RWPE1 (cell line): Measurements from ENCODE around the gene MARCHF3.

Experiments used
- CTCF ChIA-PET: fragments of 350-600 bp; sonication (Branson Sonifier 250); formaldehyde crosslinking; extraction: SDS; loops from one replicate; lab custom pipeline; 2021; lab: Yijun Ruan, JAX
- POLR2A ChIA-PET: fragments of 400-600 bp; formaldehyde crosslinking; extraction: SDS; loops from one replicate; lab custom pipeline; 2020; ENCODE audit warnings: antibody characterized with exemption; ENCODE audit not compliant: low non-redundant PET; lab: Yijun Ruan, JAX
- DNase-seq: peaks from one replicate; pipeline ENCODE4 v3.0.0; 2012; ENCODE audit warnings: low spot score
- H3K27ac ChIP-seq: fragments of 450-650 bp; 2 replicates; pipeline ENCODE4 v1.5.1; 2017
- TF ChIP-seq, protein P1 (sequence below): fragments of 450-650 bp; conservative IDR thresholded peaks from 2 replicates; pipeline ENCODE4 v1.5.1; 2017; ENCODE audit warnings: low read depth, mild to moderate bottlenecking

Gene MARCHF3

GRCh38 chr5:126852841-126853271, 177.5 kb downstream of the MARCHF3 start:
- H3K27ac ChIP-seq: no peak overlapping the region
- POLR2A ChIA-PET: no interaction called here
- no peak for DNase-seq
- CTCF ChIA-PET: interaction anchor here (0.6 to 0.8 kb wide), 2 partner anchors 17 to 154 kb away, joined by 4 to 6 read pairs; no protein-coding TSS in a partner anchor
- TF ChIP-seq, protein P1, sequence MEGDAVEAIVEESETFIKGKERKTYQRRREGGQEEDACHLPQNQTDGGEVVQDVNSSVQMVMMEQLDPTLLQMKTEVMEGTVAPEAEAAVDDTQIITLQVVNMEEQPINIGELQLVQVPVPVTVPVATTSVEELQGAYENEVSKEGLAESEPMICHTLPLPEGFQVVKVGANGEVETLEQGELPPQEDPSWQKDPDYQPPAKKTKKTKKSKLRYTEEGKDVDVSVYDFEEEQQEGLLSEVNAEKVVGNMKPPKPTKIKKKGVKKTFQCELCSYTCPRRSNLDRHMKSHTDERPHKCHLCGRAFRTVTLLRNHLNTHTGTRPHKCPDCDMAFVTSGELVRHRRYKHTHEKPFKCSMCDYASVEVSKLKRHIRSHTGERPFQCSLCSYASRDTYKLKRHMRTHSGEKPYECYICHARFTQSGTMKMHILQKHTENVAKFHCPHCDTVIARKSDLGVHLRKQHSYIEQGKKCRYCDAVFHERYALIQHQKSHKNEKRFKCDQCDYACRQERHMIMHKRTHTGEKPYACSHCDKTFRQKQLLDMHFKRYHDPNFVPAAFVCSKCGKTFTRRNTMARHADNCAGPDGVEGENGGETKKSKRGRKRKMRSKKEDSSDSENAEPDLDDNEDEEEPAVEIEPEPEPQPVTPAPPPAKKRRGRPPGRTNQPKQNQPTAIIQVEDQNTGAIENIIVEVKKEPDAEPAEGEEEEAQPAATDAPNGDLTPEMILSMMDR: no peak

GRCh38 chr5:126852091-126852571, 178.2 kb downstream of the MARCHF3 start:
- CTCF ChIA-PET: no interaction called here
- TF ChIP-seq, protein P1: no peak
- no peak for DNase-seq
- H3K27ac ChIP-seq: no peak overlapping the region
- POLR2A ChIA-PET: no interaction called here

DNA sequence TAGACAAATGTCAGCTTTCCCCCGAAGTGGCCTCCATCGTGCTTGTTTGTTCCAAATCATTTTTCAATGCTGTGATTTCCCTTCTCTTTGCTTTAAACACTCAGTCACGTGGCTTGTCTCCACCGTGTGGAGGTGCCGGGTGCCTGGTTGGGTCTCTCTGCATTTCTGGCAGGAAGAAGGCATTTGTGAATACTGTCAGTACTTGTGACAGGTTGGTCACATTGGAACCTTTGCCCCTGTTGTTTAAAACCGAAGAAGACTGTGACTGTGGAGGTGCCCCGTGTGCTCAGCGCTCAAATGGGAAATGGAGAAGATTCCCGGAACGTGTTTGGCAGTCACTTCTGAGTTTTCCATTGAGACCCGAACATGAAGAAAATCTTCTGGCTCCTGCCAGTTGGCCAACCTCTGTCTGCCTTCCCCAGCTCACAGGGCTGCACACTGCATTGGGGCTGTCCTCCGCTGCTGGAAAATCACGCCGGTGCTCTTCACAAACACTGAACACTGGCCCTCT, 178.8 kb downstream of the MARCHF3 start:
- H3K27ac ChIP-seq: no peak overlapping the region
- DNase-seq: no peak
- ChIA-PET POLR2A (no interaction called here), CTCF (no interaction called here)
- TF ChIP-seq, protein P1: no peak

- TF ChIP-seq, protein P1: no peak
- H3K27ac ChIP-seq: no peak overlapping the region
- POLR2A ChIA-PET: no interaction called here
- CTCF ChIA-PET: interaction anchor here (0.5 to 0.7 kb wide), 2 partner anchors 224 to 414 kb away, joined by 3 read pairs; partner anchors contain the start of gene C5orf63
- DNase-seq: no peak
Observed at GRCh38 chr5:126849101-126849678, 181.2 kb downstream of the MARCHF3 start.

DNA sequence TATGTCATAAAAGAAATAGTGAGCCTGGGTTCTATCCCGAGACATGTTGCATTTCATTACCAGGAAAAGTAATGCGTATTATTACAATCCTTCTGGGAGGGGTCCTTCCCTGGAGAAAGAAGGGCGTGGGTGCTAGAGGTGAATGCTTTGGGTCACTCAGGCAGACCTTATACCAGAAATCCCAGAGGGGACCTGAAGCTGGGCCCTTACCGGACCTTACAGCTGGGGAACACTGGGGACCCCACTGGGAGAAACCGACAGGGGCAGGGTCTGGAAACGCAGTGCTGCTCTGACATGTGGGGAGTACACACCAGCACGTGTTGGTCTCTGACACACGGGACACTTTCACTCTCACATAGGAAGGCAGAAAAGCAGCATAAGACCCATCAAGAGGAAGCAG, 182.1 kb downstream of the MARCHF3 start:
- ChIA-PET POLR2A (no interaction called here), CTCF (no interaction called here)
- no peak for DNase-seq
- TF ChIP-seq, protein P1: no peak
- no peak overlapping the region for H3K27ac ChIP-seq

DNA sequence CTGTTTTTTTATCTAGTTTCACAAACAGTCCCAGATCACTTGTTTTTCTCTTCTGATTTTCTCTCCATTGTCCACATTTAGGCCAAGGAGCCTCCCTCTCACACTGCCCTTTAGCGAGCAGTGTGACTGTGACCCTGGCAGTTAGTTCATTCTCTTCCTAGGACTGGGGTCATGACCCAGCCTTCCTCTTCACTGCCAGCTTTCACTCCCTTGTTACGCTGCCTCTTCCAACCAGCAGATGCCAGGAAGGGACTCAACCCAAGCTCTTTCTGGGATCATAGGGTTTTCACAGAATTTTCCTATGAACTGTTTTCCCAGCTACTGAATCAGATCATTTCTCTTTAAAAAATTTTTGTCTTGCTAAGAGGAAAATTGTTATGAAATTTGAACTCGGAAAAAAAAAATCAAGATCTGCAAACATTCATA, 182.5 kb downstream of the MARCHF3 start:
- POLR2A ChIA-PET: no interaction called here
- H3K27ac ChIP-seq: no peak overlapping the region
- no peak for DNase-seq
- TF ChIP-seq, protein P1: no peak
- CTCF ChIA-PET: no interaction called here
